Esophagus muscularis mucosa (tissue), 4 donors: ENCODE results near the gene CD2BP2. TPM values are rescaled to one million over a fixed set of nuclear protein-coding genes. Genes with fewer than 3 reads are reported as not detected.

ENCODE experiments used
- DNase-seq: peaks from one replicate; pipeline ENCODE4 v3.0.0-alpha.2; 2017; ENCODE audit errors: extremely low spot score
- H3K27ac ChIP-seq, 4 donors: fragments of 200-600 bp; sonication (generic); replicated peaks in 1 of 4; 1 replicate in 3 of 4; 2 replicates in 1 of 4; pipeline ENCODE4 v1.5.1; 2016 to 2019; ENCODE audit warnings: mild to moderate bottlenecking in 1 of 4
- H3K27me3 ChIP-seq, 4 donors: fragments of 200-600 bp; sonication (generic); one replicate each; pipeline versions ENCODE4 v1.5.1 to v1.6.0; 2016 to 2019
- H3K36me3 ChIP-seq, 4 donors: fragments of 200-600 bp; sonication (generic); one replicate each; pipeline ENCODE4 v1.5.1; 2016 to 2019
- H3K4me1 ChIP-seq, 4 donors: fragments of 200-600 bp; sonication (generic); one replicate each; pipeline ENCODE4 v1.5.1; 2016 to 2019
- H3K4me3 ChIP-seq, 4 donors: fragments of 200-600 bp; sonication (generic); 1 replicate in 2 of 4; 2 replicates in 2 of 4; pipeline ENCODE4 v1.5.1; 2016 to 2019; ENCODE audit warnings: mild to moderate bottlenecking in 4 of 4, moderate library complexity in 1 of 4
- H3K9me3 ChIP-seq, 4 donors: fragments of 200-600 bp; sonication (generic); 1 replicate in 3 of 4; 2 replicates in 1 of 4; pipeline ENCODE4 v1.5.1; 2016 to 2019
- CTCF ChIP-seq, 3 experiments: fragments of 200-600 bp in 2 of 3; fragments of 450-650 bp in 1 of 3; sonication (generic) in 2 of 3; IDR thresholded peaks; one replicate each; pipeline ENCODE4 v1.5.1; 2017 to 2019; ENCODE audit warnings: antibody characterized with exemption in 3 of 3, mild to moderate bottlenecking in 2 of 3, moderate library complexity in 1 of 3
- EP300 ChIP-seq: sonication (generic); formaldehyde crosslinking; IDR thresholded peaks from one replicate; pipeline ENCODE4 v1.6.1; 2017; ENCODE audit warnings: antibody characterized with exemption
- POLR2A ChIP-seq: fragments of 450-650 bp; IDR thresholded peaks from one replicate; pipeline ENCODE4 v1.6.1; 2017; ENCODE audit warnings: antibody characterized with exemption, moderate library complexity, mild to moderate bottlenecking, low read depth
- POLR2AphosphoS5 ChIP-seq, 2 donors: sonication (generic); formaldehyde crosslinking; IDR thresholded peaks; one replicate each; pipeline ENCODE4 v1.6.1; 2017; ENCODE audit warnings: antibody characterized with exemption in 2 of 2
- WGBS: methylation state at CpG from one replicate; pipeline ENCODE4 v1.1.5; 2018; 5-methylcytosine and 5-hydroxymethylcytosine counted together
- intact Hi-C: fragments of 100-400 bp; cut with DNase I; formaldehyde crosslinking; loops from one replicate; pipeline ENCODE4 v1.15.1; 2023
- total RNA-seq, 4 donors: library from RNA; depleted of rRNA; stranded (reverse); fragments of >200 nt; gene quantifications; one replicate each; pipeline versions ENCODE4 v1.1.0 to v1.2.1, GENCODE V29; 2016

The CD2BP2 gene
- total RNA-seq, 4 donors from 2014 or later, result 24.9 to 63.9 (median 41.8) TPM

- peak overlapping the region in 1 of 4 donors; percentile 99 for H3K27ac ChIP-seq
- H3K36me3 ChIP-seq, result peaks cover 14 to 73% (median 67%) of the 10 kb centered on the region in 4 donors
- no peak for DNase-seq
- H3K4me1 ChIP-seq, result peaks cover 21 to 38% (median 33%) of the 10 kb centered on the region in 4 donors
- no peak for TF ChIP-seq EP300
- TF ChIP-seq POLR2A, result no peak
- no peak for TF ChIP-seq CTCF (IDR thresholded peaks at IDR 0.05)
- TF ChIP-seq POLR2AphosphoS5 (IDR thresholded peaks at IDR 0.05), result no peak
- WGBS, result 80% methylated on average over 29 of the region's 37 CpGs
- H3K4me3 ChIP-seq, result no peak overlapping the region
- intact Hi-C loops, result loop anchor here (10.0 kb wide), 1 partner anchor 47 kb away; the partner anchor contains the start of gene ZNF771
- H3K9me3 ChIP-seq, result no peaks in the 10 kb centered on the region
- no peaks in the 10 kb centered on the region for H3K27me3 ChIP-seq
Observed at GRCh38 chr16:30357715-30358576, 2.8 kb upstream of the CD2BP2 start.

- intact Hi-C loops, result loop anchor here (10.0 kb wide), 1 partner anchor 48 kb away; the partner anchor contains the start of gene ZNF771
- Histone ChIP-seq H3K4me3 (no peak overlapping the region), H3K27me3 (no peaks in the 10 kb centered on the region), H3K27ac (peak overlapping the region; percentile 34 to 99 (median 92)), H3K4me1 (peaks cover 29 to 46% (median 41%) of the 10 kb centered on the region in 4 donors), H3K36me3 (peaks cover 14 to 73% (median 67%) of the 10 kb centered on the region in 4 donors), H3K9me3 (no peaks in the 10 kb centered on the region)
- no peak for TF ChIP-seq POLR2A
- no peak for DNase-seq
- WGBS, result 69% methylated on average over 5 of the region's 5 CpGs
Observed at GRCh38 chr16:30357085-30357714, 2.1 kb upstream of the CD2BP2 start.

GRCh38 chr16:30356401-30357084 is 1.4 kb upstream of the CD2BP2 start:
- WGBS, result 64% methylated on average over 10 of the region's 12 CpGs
- peak overlapping the region; percentile 72 to 98 (median 80) for H3K4me3 ChIP-seq
- peaks cover 35 to 52% (median 47%) of the 10 kb centered on the region in 4 donors for H3K4me1 ChIP-seq
- no peaks in the 10 kb centered on the region for H3K9me3 ChIP-seq
- TF ChIP-seq POLR2AphosphoS5 (IDR thresholded peaks at IDR 0.05), result no peak
- no peak for TF ChIP-seq POLR2A
- TF ChIP-seq EP300, result no peak
- no peak for TF ChIP-seq CTCF (IDR thresholded peaks at IDR 0.05)
- H3K27ac ChIP-seq, result peak overlapping the region; percentile 90 to 99 (median 92)
- peaks cover 14 to 74% (median 67%) of the 10 kb centered on the region in 4 donors for H3K36me3 ChIP-seq
- intact Hi-C loops, result loop anchor here (10.0 kb wide), 1 partner anchor 48 kb away; the partner anchor contains the start of gene ZNF771
- DNase-seq, result no peak
- no peaks in the 10 kb centered on the region for H3K27me3 ChIP-seq

GRCh38 chr16:30355954-30356308 is 823 bp upstream of the CD2BP2 start:
- DNase-seq, result no peak
- intact Hi-C loops, result loop anchor here (10.0 kb wide), 1 partner anchor 49 kb away; the partner anchor contains the start of gene ZNF771

More at GRCh38 chr16:30355954-30356308, 823 bp upstream of the CD2BP2 start:
- TF ChIP-seq CTCF (IDR thresholded peaks at IDR 0.05) (no peak), POLR2AphosphoS5 (IDR thresholded peaks at IDR 0.05) (no peak), POLR2A (no peak), EP300 (no peak)
- 57% methylated on average over 6 of the region's 7 CpGs for WGBS
- H3K4me1 ChIP-seq, result peaks cover 39 to 58% (median 52%) of the 10 kb centered on the region in 4 donors
- H3K27ac ChIP-seq, result peak overlapping the region; percentile 90 to 99 (median 92)
- H3K27me3 ChIP-seq, result no peaks in the 10 kb centered on the region
- peak overlapping the region; percentile 72 to 98 (median 80) for H3K4me3 ChIP-seq
- H3K36me3 ChIP-seq, result peaks cover 16 to 75% (median 66%) of the 10 kb centered on the region in 4 donors
- no peaks in the 10 kb centered on the region for H3K9me3 ChIP-seq
